Subcutaneous abdominal adipose tissue (tissue), 5 donors: ENCODE measurements around the gene JADE2.
A peak's percentile ranks its signal among the peaks of the same experiment; 100 is the strongest.

Experiments
- H3K27ac ChIP-seq: one replicate; pipeline ENCODE4 v1.7.0; 2013; ENCODE audit warnings: low read depth, mild to moderate bottlenecking, inconsistent platforms, low read length, moderate library complexity
- H3K27me3 ChIP-seq, 5 donors: one replicate each; pipeline ENCODE4 v1.7.0; 2013; ENCODE audit warnings: low read length in 5 of 5, inconsistent platforms in 1 of 5; ENCODE audit not compliant: control insufficient read depth in 5 of 5, insufficient read depth in 4 of 5
- H3K36me3 ChIP-seq, 5 donors: one replicate each; pipeline ENCODE4 v1.7.0; 2013; ENCODE audit warnings: low read length in 5 of 5; ENCODE audit not compliant: control insufficient read depth in 5 of 5, insufficient read depth in 5 of 5
- H3K4me1 ChIP-seq, 5 donors: one replicate each; pipeline ENCODE4 v1.7.0; 2013; ENCODE audit warnings: low read length in 5 of 5, mild to moderate bottlenecking in 3 of 5, moderate library complexity in 1 of 5; ENCODE audit not compliant: control insufficient read depth in 5 of 5, insufficient read depth in 5 of 5
- H3K4me3 ChIP-seq, 5 donors: one replicate each; pipeline ENCODE4 v1.7.0; 2013; ENCODE audit warnings: low read length in 5 of 5, low read depth in 1 of 5
- H3K9ac ChIP-seq, 5 donors: one replicate each; pipeline ENCODE4 v1.7.0; 2013; ENCODE audit warnings: low read length in 5 of 5, mild to moderate bottlenecking in 4 of 5, moderate library complexity in 3 of 5
- H3K9me3 ChIP-seq, 5 donors: one replicate each; pipeline ENCODE4 v1.7.0; 2013; ENCODE audit warnings: low read length in 5 of 5; ENCODE audit not compliant: control insufficient read depth in 5 of 5
- donor health status: healthy.
- donor health status: healthy.
- donor health status: healthy.
- donor health status: healthy.
- donor health status: healthy.

JADE2 gene

DNA sequence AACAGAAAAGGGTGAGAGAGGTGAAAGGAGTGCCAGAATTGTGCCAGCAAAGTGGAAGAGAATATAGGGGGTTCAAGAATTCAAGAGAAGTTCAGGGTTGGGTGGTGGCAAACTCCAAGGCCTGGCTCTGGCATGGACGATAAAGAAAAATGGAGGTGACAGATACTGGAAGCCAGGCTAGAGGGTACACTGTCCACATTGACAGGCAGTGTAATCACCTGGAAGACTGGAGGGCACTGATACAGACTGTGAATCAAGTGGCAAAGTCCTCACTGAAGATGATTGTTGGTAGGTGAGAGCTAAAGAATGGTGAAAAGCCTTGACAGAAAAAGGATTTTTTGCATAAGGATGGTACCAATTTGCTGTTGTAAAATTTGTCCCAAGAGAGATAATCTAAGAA, 100.1 kb downstream of the JADE2 start:
- peaks cover 0 to 12% (median 6%) of the 10 kb centered on the region in 5 donors for H3K4me1 ChIP-seq
- H3K27ac ChIP-seq, result peak overlapping the region; percentile 23
- no peaks in the 10 kb centered on the region for H3K9me3 ChIP-seq
- H3K36me3 ChIP-seq, result peaks cover 8 to 19% (median 12%) of the 10 kb centered on the region in 5 donors
- H3K27me3 ChIP-seq, result no peaks in the 10 kb centered on the region
- H3K9ac ChIP-seq, result no peak overlapping the region
- H3K4me3 ChIP-seq, result no peak overlapping the region

DNA sequence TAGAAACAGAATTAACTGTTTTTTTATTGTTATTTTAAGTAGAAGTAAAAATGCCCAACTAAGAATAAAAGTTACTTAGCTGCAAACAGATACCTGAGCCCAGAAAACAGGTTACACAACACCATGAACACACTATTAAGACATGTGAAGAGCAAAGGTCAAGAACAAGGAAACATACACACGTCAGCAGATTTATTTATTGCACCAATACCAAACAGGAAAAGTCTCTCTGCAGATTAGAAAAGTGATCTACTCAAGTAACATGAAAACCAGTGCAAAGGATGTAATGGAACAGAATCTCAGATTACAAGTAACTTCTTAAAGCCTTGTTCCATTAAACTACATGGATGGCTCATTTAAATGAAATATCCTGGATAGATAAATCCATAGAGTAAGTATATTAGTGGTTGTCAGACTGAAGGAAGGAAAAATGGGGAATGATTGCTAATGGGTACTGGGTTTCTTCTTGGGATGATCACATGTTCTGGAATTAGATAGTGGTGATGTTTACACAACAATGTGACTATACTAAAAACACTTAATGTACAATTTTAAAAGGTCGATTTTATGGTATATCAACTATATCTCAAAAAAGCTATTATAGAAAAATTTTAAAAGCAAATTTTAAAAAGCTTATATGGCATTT, 101.0 kb downstream of the JADE2 start:
- Histone ChIP-seq H3K4me1 (peaks cover 0 to 20% (median 9%) of the 10 kb centered on the region in 5 donors), H3K27ac (peak overlapping the region; percentile 34), H3K4me3 (no peak overlapping the region), H3K9me3 (no peaks in the 10 kb centered on the region), H3K36me3 (peaks cover 4 to 13% (median 7%) of the 10 kb centered on the region in 5 donors), H3K9ac (peak overlapping the region in 1 of 5 donors; percentile 13), H3K27me3 (no peaks in the 10 kb centered on the region)
